Measurements from ENCODE around the gene GLCE.
A peak's percentile ranks its signal among the peaks of the same experiment; 100 is the strongest.

The GLCE gene

GRCh38 chr15:69160141-69160993 is at the start of gene GLCE:
TSS of gene GLCE (plus strand) at chr15:69160635. CDS start at chr15:69255807, 95,172 bp downstream.
- H3K4me1 ChIP-seq (ENCODE audit: insufficient read depth, low read length): peaks cover 9% of the 10 kb centered on the region
- H3K9ac ChIP-seq (ENCODE audit: low read length): peak within 1 kb of the TSS; percentile 53
- H3K9me3 ChIP-seq (ENCODE audit: low read length): no peaks in the 10 kb centered on the region
- no peaks in the 10 kb centered on the region for H3K36me3 ChIP-seq (ENCODE audit: insufficient read depth, low read length)
- peak within 1 kb of the TSS; percentile 39 for H3K27ac ChIP-seq (ENCODE audit: low read depth, low read length)
- no peaks in the 10 kb centered on the region for H3K27me3 ChIP-seq (ENCODE audit: control insufficient read depth in 1 of 2, insufficient read depth in 2 of 2, low read length in 2 of 2)
- H3K4me3 ChIP-seq (ENCODE audit: low read depth in 1 of 2, low read length in 2 of 2): peak within 1 kb of the TSS; percentile 66 to 91

GRCh38 chr15:69114331-69114928 is 46.0 kb upstream of the GLCE start:
- Histone ChIP-seq H3K4me1 (ENCODE audit: insufficient read depth, low read length) (no peaks in the 10 kb centered on the region), H3K36me3 (ENCODE audit: insufficient read depth, low read length) (no peaks in the 10 kb centered on the region), H3K4me3 (ENCODE audit: low read depth in 1 of 2, low read length in 2 of 2) (no peak overlapping the region), H3K27me3 (ENCODE audit: control insufficient read depth in 1 of 2, insufficient read depth in 2 of 2, low read length in 2 of 2) (no peaks in the 10 kb centered on the region), H3K9me3 (ENCODE audit: low read length) (no peaks in the 10 kb centered on the region), H3K9ac (ENCODE audit: low read length) (no peak overlapping the region), H3K27ac (ENCODE audit: low read depth, low read length) (no peak overlapping the region)

- H3K4me3 ChIP-seq (ENCODE audit: low read depth in 1 of 2, low read length in 2 of 2): no peak overlapping the region
- no peaks in the 10 kb centered on the region for H3K9me3 ChIP-seq (ENCODE audit: low read length)
- H3K9ac ChIP-seq (ENCODE audit: low read length): no peak overlapping the region
- H3K27ac ChIP-seq (ENCODE audit: low read depth, low read length): no peak overlapping the region
- no peaks in the 10 kb centered on the region for H3K4me1 ChIP-seq (ENCODE audit: insufficient read depth, low read length)
- no peaks in the 10 kb centered on the region for H3K27me3 ChIP-seq (ENCODE audit: control insufficient read depth in 1 of 2, insufficient read depth in 2 of 2, low read length in 2 of 2)
- no peaks in the 10 kb centered on the region for H3K36me3 ChIP-seq (ENCODE audit: insufficient read depth, low read length)
These were observed 45.4 kb upstream of the GLCE start for GRCh38 chr15:69115031-69115430.

GRCh38 chr15:69116391-69116790 is 44.0 kb upstream of the GLCE start:
- no peaks in the 10 kb centered on the region for H3K4me1 ChIP-seq (ENCODE audit: insufficient read depth, low read length)
- H3K4me3 ChIP-seq (ENCODE audit: low read depth in 1 of 2, low read length in 2 of 2): no peak overlapping the region
- no peak overlapping the region for H3K9ac ChIP-seq (ENCODE audit: low read length)
- no peaks in the 10 kb centered on the region for H3K36me3 ChIP-seq (ENCODE audit: insufficient read depth, low read length)
- no peaks in the 10 kb centered on the region for H3K9me3 ChIP-seq (ENCODE audit: low read length)
- no peak overlapping the region for H3K27ac ChIP-seq (ENCODE audit: low read depth, low read length)
- no peaks in the 10 kb centered on the region for H3K27me3 ChIP-seq (ENCODE audit: control insufficient read depth in 1 of 2, insufficient read depth in 2 of 2, low read length in 2 of 2)

- no peaks in the 10 kb centered on the region for H3K4me1 ChIP-seq (ENCODE audit: insufficient read depth, low read length)
- no peaks in the 10 kb centered on the region for H3K36me3 ChIP-seq (ENCODE audit: insufficient read depth, low read length)
- no peak overlapping the region for H3K27ac ChIP-seq (ENCODE audit: low read depth, low read length)
- H3K9ac ChIP-seq (ENCODE audit: low read length): no peak overlapping the region
- H3K9me3 ChIP-seq (ENCODE audit: low read length): no peaks in the 10 kb centered on the region
- no peaks in the 10 kb centered on the region for H3K27me3 ChIP-seq (ENCODE audit: control insufficient read depth in 1 of 2, insufficient read depth in 2 of 2, low read length in 2 of 2)
- no peak overlapping the region for H3K4me3 ChIP-seq (ENCODE audit: low read depth in 1 of 2, low read length in 2 of 2)
These were observed 43.0 kb upstream of the GLCE start for GRCh38 chr15:69117431-69117871.

- no peak overlapping the region for H3K9ac ChIP-seq (ENCODE audit: low read length)
- no peak overlapping the region for H3K4me3 ChIP-seq (ENCODE audit: low read depth in 1 of 2, low read length in 2 of 2)
- no peaks in the 10 kb centered on the region for H3K36me3 ChIP-seq (ENCODE audit: insufficient read depth, low read length)
- no peak overlapping the region for H3K27ac ChIP-seq (ENCODE audit: low read depth, low read length)
- H3K9me3 ChIP-seq (ENCODE audit: low read length): no peaks in the 10 kb centered on the region
- H3K27me3 ChIP-seq (ENCODE audit: control insufficient read depth in 1 of 2, insufficient read depth in 2 of 2, low read length in 2 of 2): no peaks in the 10 kb centered on the region
- no peaks in the 10 kb centered on the region for H3K4me1 ChIP-seq (ENCODE audit: insufficient read depth, low read length)
These were observed 42.3 kb upstream of the GLCE start for GRCh38 chr15:69118089-69118488.

GRCh38 chr15:69119001-69119400 is 41.4 kb upstream of the GLCE start:
- no peaks in the 10 kb centered on the region for H3K27me3 ChIP-seq (ENCODE audit: control insufficient read depth in 1 of 2, insufficient read depth in 2 of 2, low read length in 2 of 2)
- no peak overlapping the region for H3K9ac ChIP-seq (ENCODE audit: low read length)
- H3K27ac ChIP-seq (ENCODE audit: low read depth, low read length): no peak overlapping the region
- no peaks in the 10 kb centered on the region for H3K4me1 ChIP-seq (ENCODE audit: insufficient read depth, low read length)
- H3K36me3 ChIP-seq (ENCODE audit: insufficient read depth, low read length): no peaks in the 10 kb centered on the region
- no peaks in the 10 kb centered on the region for H3K9me3 ChIP-seq (ENCODE audit: low read length)
- H3K4me3 ChIP-seq (ENCODE audit: low read depth in 1 of 2, low read length in 2 of 2): no peak overlapping the region

GRCh38 chr15:69119683-69120395 is 40.6 kb upstream of the GLCE start:
- Histone ChIP-seq H3K36me3 (ENCODE audit: insufficient read depth, low read length) (no peaks in the 10 kb centered on the region), H3K27ac (ENCODE audit: low read depth, low read length) (no peak overlapping the region), H3K9ac (ENCODE audit: low read length) (no peak overlapping the region)

GRCh38 chr15:69120732-69121131 is 39.7 kb upstream of the GLCE start:
- no peaks in the 10 kb centered on the region for H3K4me1 ChIP-seq (ENCODE audit: insufficient read depth, low read length)
- no peaks in the 10 kb centered on the region for H3K36me3 ChIP-seq (ENCODE audit: insufficient read depth, low read length)
- no peak overlapping the region for H3K9ac ChIP-seq (ENCODE audit: low read length)
- no peaks in the 10 kb centered on the region for H3K9me3 ChIP-seq (ENCODE audit: low read length)
- H3K27ac ChIP-seq (ENCODE audit: low read depth, low read length): no peak overlapping the region
- no peak overlapping the region for H3K4me3 ChIP-seq (ENCODE audit: low read depth in 1 of 2, low read length in 2 of 2)
- no peaks in the 10 kb centered on the region for H3K27me3 ChIP-seq (ENCODE audit: control insufficient read depth in 1 of 2, insufficient read depth in 2 of 2, low read length in 2 of 2)

More at GRCh38 chr15:69119683-69120395, 40.6 kb upstream of the GLCE start:
- Histone ChIP-seq H3K9me3 (ENCODE audit: low read length) (no peaks in the 10 kb centered on the region), H3K27me3 (ENCODE audit: control insufficient read depth in 1 of 2, insufficient read depth in 2 of 2, low read length in 2 of 2) (no peaks in the 10 kb centered on the region), H3K4me3 (ENCODE audit: low read depth in 1 of 2, low read length in 2 of 2) (no peak overlapping the region), H3K4me1 (ENCODE audit: insufficient read depth, low read length) (no peaks in the 10 kb centered on the region)

GRCh38 chr15:69121198-69121828 is 39.1 kb upstream of the GLCE start:
- H3K9me3 ChIP-seq (ENCODE audit: low read length): no peaks in the 10 kb centered on the region
- H3K27me3 ChIP-seq (ENCODE audit: control insufficient read depth in 1 of 2, insufficient read depth in 2 of 2, low read length in 2 of 2): no peaks in the 10 kb centered on the region
- no peak overlapping the region for H3K27ac ChIP-seq (ENCODE audit: low read depth, low read length)
- H3K4me3 ChIP-seq (ENCODE audit: low read depth in 1 of 2, low read length in 2 of 2): no peak overlapping the region
- H3K9ac ChIP-seq (ENCODE audit: low read length): no peak overlapping the region
- H3K36me3 ChIP-seq (ENCODE audit: insufficient read depth, low read length): no peaks in the 10 kb centered on the region
- H3K4me1 ChIP-seq (ENCODE audit: insufficient read depth, low read length): no peaks in the 10 kb centered on the region

GRCh38 chr15:69125236-69125635 is 35.2 kb upstream of the GLCE start:
- H3K4me3 ChIP-seq (ENCODE audit: low read depth in 1 of 2, low read length in 2 of 2): no peak overlapping the region
- no peak overlapping the region for H3K27ac ChIP-seq (ENCODE audit: low read depth, low read length)
- no peaks in the 10 kb centered on the region for H3K36me3 ChIP-seq (ENCODE audit: insufficient read depth, low read length)
- H3K27me3 ChIP-seq (ENCODE audit: control insufficient read depth in 1 of 2, insufficient read depth in 2 of 2, low read length in 2 of 2): no peaks in the 10 kb centered on the region
- no peak overlapping the region for H3K9ac ChIP-seq (ENCODE audit: low read length)
- peaks cover 8% of the 10 kb centered on the region for H3K4me1 ChIP-seq (ENCODE audit: insufficient read depth, low read length)
- H3K9me3 ChIP-seq (ENCODE audit: low read length): no peaks in the 10 kb centered on the region
